ENCODE measurements around the gene SMAD2.

Gene SMAD2

DNA sequence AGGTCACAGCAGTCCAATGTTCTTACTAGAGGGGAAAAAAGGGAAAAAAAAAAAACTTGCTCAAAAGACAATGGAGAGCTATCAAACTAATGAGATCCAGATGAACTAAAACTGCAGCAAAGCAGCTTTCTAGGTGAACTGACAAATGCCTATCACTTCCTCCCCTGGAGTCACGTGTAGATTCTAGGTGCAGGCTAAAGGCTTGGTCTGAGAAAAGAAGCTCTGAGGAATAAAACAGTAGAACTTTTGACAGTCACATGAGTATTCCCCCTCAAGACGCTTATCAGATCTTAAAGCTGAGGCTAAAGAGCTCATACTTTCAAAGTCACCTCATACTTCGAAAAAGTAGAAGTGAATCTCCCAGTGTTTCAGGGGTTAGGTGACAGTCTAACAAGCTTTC is 42.3 kb downstream of the SMAD2 start:
- TF ChIP-seq ESRRG (CRISPR knock-in tag; IDR thresholded peaks at IDR 0.05) (no peak), SNAI2 (CRISPR knock-in tag; IDR thresholded peaks at IDR 0.05) (no peak), CSDC2 (CRISPR knock-in tag; IDR thresholded peaks at IDR 0.05) (no peak), ARNTL (CRISPR knock-in tag; IDR thresholded peaks at IDR 0.05; ENCODE audit: borderline replicate concordance, low read depth) (no peak), ZNF565 (CRISPR knock-in tag; conservative IDR thresholded peaks at IDR 0.05; ENCODE audit: low read depth) (no peak), ZFP30 (CRISPR knock-in tag; IDR thresholded peaks at IDR 0.05) (no peak)
- no peak for ATAC-seq

DNA sequence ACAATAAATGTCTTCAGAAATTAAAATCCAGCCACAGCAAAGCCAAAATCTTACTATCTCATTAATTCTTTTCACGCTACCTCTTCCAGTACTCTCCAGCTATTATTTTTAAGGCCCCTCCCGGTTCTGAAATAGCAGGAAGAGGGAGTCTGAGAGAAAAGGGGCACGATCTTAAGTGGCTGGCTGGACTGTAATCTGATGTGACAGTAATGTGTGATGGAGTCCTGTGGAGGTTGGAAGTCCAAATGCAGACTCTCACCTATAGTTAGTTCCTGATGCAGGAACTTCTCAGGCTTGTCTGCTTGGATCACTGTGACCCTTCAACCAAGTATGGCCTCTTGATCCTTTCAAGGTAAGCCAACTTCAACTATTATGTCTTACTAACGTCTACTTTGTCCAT is 43.2 kb downstream of the SMAD2 start:
- no peak for TF ChIP-seq ZC3H10 (CRISPR knock-in tag; IDR thresholded peaks at IDR 0.05)
- TF ChIP-seq ZNF8 (CRISPR knock-in tag; IDR thresholded peaks at IDR 0.05), result no peak
- no peak for TF ChIP-seq RARB (CRISPR knock-in tag; IDR thresholded peaks at IDR 0.05)
- TF ChIP-seq BACH2 (CRISPR knock-in tag; IDR thresholded peaks at IDR 0.05; ENCODE audit: borderline replicate concordance), result no peak
- TF ChIP-seq, protein P1, sequence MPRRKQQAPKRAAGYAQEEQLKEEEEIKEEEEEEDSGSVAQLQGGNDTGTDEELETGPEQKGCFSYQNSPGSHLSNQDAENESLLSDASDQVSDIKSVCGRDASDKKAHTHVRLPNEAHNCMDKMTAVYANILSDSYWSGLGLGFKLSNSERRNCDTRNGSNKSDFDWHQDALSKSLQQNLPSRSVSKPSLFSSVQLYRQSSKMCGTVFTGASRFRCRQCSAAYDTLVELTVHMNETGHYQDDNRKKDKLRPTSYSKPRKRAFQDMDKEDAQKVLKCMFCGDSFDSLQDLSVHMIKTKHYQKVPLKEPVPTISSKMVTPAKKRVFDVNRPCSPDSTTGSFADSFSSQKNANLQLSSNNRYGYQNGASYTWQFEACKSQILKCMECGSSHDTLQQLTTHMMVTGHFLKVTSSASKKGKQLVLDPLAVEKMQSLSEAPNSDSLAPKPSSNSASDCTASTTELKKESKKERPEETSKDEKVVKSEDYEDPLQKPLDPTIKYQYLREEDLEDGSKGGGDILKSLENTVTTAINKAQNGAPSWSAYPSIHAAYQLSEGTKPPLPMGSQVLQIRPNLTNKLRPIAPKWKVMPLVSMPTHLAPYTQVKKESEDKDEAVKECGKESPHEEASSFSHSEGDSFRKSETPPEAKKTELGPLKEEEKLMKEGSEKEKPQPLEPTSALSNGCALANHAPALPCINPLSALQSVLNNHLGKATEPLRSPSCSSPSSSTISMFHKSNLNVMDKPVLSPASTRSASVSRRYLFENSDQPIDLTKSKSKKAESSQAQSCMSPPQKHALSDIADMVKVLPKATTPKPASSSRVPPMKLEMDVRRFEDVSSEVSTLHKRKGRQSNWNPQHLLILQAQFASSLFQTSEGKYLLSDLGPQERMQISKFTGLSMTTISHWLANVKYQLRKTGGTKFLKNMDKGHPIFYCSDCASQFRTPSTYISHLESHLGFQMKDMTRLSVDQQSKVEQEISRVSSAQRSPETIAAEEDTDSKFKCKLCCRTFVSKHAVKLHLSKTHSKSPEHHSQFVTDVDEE (CRISPR knock-in tag; IDR thresholded peaks at IDR 0.05), result no peak
- TF ChIP-seq, protein P2, sequence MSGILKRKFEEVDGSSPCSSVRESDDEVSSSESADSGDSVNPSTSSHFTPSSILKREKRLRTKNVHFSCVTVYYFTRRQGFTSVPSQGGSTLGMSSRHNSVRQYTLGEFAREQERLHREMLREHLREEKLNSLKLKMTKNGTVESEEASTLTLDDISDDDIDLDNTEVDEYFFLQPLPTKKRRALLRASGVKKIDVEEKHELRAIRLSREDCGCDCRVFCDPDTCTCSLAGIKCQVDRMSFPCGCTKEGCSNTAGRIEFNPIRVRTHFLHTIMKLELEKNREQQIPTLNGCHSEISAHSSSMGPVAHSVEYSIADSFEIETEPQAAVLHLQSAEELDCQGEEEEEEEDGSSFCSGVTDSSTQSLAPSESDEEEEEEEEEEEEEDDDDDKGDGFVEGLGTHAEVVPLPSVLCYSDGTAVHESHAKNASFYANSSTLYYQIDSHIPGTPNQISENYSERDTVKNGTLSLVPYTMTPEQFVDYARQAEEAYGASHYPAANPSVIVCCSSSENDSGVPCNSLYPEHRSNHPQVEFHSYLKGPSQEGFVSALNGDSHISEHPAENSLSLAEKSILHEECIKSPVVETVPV (CRISPR knock-in tag; IDR thresholded peaks at IDR 0.05), result no peak
- ATAC-seq, result no peak

DNA sequence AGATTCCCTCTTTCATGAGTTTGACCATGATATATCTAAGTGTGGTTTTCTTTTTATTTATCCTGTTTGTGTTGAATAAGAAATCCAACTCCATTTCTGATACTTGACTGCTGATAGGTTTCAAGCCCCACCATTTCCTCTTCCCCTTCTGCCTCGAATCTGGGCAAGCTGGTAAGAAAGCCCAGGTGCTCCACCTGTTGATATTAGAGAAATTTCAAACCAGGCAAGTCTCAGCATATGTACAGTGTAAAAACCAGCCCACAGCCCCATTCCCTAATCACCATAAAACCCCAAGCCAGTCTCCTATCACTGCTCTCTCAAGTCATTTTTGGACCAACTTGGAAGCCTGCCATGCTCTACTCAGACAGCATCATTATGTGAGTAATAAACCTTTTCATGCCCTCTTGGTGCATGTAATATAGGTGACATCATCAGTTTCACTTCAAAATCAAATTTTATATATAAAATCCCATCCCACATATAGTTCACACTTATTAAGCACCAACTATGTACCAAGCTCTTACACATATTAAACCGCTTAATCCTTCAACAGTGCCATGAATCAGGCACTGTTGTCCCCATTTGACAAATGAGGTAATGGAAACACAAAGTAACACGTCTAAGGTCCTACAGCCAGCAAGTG is 46.6 kb downstream of the SMAD2 start:
- TF ChIP-seq ZNF8 (CRISPR knock-in tag; IDR thresholded peaks at IDR 0.05) (no peak), RARB (CRISPR knock-in tag; IDR thresholded peaks at IDR 0.05) (no peak), ZC3H10 (CRISPR knock-in tag; IDR thresholded peaks at IDR 0.05) (no peak), PPARA (CRISPR knock-in tag; IDR thresholded peaks at IDR 0.05; ENCODE audit: borderline replicate concordance) (no peak), ZNF70 (CRISPR knock-in tag; IDR thresholded peaks at IDR 0.05) (no peak), ZFP3 (CRISPR knock-in tag; IDR thresholded peaks at IDR 0.05) (no peak), GLIS3 (CRISPR knock-in tag; IDR thresholded peaks at IDR 0.05) (no peak), TCF4 (CRISPR knock-in tag; IDR thresholded peaks at IDR 0.05; ENCODE audit: borderline replicate concordance) (no peak), OSR1 (CRISPR knock-in tag; IDR thresholded peaks at IDR 0.05) (no peak), ARNTL (CRISPR knock-in tag; IDR thresholded peaks at IDR 0.05; ENCODE audit: borderline replicate concordance, low read depth) (no peak), SNAI2 (CRISPR knock-in tag; IDR thresholded peaks at IDR 0.05) (no peak), ZFP30 (CRISPR knock-in tag; IDR thresholded peaks at IDR 0.05) (no peak), ESRRG (CRISPR knock-in tag; IDR thresholded peaks at IDR 0.05) (no peak), BACH2 (CRISPR knock-in tag; IDR thresholded peaks at IDR 0.05; ENCODE audit: borderline replicate concordance) (no peak), ISL1 (CRISPR knock-in tag; IDR thresholded peaks at IDR 0.05) (no peak)
- TF ChIP-seq, protein P3, sequence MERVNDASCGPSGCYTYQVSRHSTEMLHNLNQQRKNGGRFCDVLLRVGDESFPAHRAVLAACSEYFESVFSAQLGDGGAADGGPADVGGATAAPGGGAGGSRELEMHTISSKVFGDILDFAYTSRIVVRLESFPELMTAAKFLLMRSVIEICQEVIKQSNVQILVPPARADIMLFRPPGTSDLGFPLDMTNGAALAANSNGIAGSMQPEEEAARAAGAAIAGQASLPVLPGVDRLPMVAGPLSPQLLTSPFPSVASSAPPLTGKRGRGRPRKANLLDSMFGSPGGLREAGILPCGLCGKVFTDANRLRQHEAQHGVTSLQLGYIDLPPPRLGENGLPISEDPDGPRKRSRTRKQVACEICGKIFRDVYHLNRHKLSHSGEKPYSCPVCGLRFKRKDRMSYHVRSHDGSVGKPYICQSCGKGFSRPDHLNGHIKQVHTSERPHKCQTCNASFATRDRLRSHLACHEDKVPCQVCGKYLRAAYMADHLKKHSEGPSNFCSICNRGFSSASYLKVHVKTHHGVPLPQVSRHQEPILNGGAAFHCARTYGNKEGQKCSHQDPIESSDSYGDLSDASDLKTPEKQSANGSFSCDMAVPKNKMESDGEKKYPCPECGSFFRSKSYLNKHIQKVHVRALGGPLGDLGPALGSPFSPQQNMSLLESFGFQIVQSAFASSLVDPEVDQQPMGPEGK (CRISPR knock-in tag; IDR thresholded peaks at IDR 0.05; ENCODE audit: borderline replicate concordance), result no peak
- TF ChIP-seq, protein P4, sequence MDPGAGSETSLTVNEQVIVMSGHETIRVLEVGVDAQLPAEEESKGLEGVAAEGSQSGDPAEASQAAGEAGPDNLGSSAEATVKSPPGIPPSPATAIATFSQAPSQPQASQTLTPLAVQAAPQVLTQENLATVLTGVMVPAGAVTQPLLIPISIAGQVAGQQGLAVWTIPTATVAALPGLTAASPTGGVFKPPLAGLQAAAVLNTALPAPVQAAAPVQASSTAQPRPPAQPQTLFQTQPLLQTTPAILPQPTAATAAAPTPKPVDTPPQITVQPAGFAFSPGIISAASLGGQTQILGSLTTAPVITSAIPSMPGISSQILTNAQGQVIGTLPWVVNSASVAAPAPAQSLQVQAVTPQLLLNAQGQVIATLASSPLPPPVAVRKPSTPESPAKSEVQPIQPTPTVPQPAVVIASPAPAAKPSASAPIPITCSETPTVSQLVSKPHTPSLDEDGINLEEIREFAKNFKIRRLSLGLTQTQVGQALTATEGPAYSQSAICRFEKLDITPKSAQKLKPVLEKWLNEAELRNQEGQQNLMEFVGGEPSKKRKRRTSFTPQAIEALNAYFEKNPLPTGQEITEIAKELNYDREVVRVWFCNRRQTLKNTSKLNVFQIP (CRISPR knock-in tag; IDR thresholded peaks at IDR 0.05; ENCODE audit: borderline replicate concordance, low read depth), result no peak
- TF ChIP-seq, protein P1 (CRISPR knock-in tag; IDR thresholded peaks at IDR 0.05), result no peak
- ATAC-seq, result no peak

Measured in SK-N-SH treated with all-trans-retinoic acid at 6 μM for 48 hours (cell line).